ENCODE results near the gene USP34. TPM values are rescaled to one million over a fixed set of nuclear protein-coding genes. Genes with fewer than 3 reads are reported as not detected.

USP34 gene
- total RNA-seq, 1 experiment from 2014 or later: 76.3 TPM

DNA sequence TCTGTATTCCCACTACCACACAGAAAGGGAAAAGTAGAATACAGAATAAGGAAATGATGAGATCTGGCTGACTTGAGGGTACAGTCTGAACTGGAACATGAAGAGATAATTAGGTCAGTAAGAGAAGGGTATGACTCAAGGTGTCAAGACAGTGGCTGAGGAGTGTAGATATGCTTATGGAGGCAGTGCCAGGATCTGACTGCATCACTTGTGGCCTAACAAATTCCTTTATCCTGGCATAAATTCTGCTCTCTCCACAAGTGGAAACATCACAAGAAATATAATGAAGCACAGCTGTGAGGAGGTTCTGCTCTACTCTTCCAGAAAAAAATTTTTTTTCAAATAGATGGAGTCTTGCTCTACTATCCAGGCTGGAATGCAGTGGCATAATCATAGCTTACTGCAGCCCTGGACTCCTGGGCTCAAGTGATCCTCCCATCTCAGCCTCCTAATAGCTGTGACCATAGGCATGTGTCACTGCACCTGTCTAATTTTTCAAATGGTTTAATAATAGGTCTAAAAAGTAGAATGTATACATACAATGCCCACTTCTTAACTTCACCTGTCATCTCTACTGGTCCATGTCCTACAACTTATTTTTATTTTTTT lies 223.6 kb downstream of the USP34 start:
- no peak overlapping the region for H3K9ac ChIP-seq (ENCODE audit: low read length)
- no peaks in the 10 kb centered on the region for H3K4me1 ChIP-seq (ENCODE audit: control insufficient read depth in 1 of 2, insufficient read depth in 2 of 2, low read length in 2 of 2)
- intact Hi-C loops (cut with micrococcal nuclease): no loop called here
- TF ChIP-seq SIN3A (IDR thresholded peaks at IDR 0.05; ENCODE audit: low read depth) (no peak), EZH2phosphoT487 (IDR thresholded peaks at IDR 0.05; ENCODE audit: borderline replicate concordance) (no peak), FOSL1 (IDR thresholded peaks at IDR 0.05; ENCODE audit: low read depth) (no peak), ATF3 (IDR thresholded peaks at IDR 0.05) (no peak), POLR2A (IDR thresholded peaks at IDR 0.05; ENCODE audit: borderline replicate concordance, extremely low read depth, insufficient read depth, insufficient read length) (no peak), TCF7L2 (IDR thresholded peaks at IDR 0.05; ENCODE audit: borderline replicate concordance, extremely low read depth, insufficient read depth, insufficient read length) (no peak)
- no peaks in the 10 kb centered on the region for H3K79me2 ChIP-seq (ENCODE audit: insufficient read depth, low read length)
- H2AFZ ChIP-seq (ENCODE audit: low read depth, low read length, poor library complexity, severe bottlenecking): no peak overlapping the region
- no peak overlapping the region for H3K4me2 ChIP-seq (ENCODE audit: low read length)
- H3K4me3 ChIP-seq (replicated peaks in 1 of 2; ENCODE audit: low read depth in 1 of 2, low read length in 2 of 2): no peak overlapping the region
- H3K9me3 ChIP-seq (ENCODE audit: control insufficient read depth in 1 of 2, insufficient read depth in 1 of 2, low read depth in 1 of 2, low read length in 2 of 2): no peaks in the 10 kb centered on the region
- no peaks in the 10 kb centered on the region for H3K27me3 ChIP-seq (ENCODE audit: insufficient read depth, low read length)
- H3K36me3 ChIP-seq (ENCODE audit: control insufficient read depth in 1 of 2, insufficient read depth in 2 of 2, low read length in 2 of 2): peaks cover 18 to 19% of the 10 kb centered on the region in 2 experiments; a peak in 3 of 4 replicates
- ChIA-PET POLR2A (no interaction called here), CTCF (no interaction called here), RAD21 (ENCODE audit: low non-redundant PET in 1 of 2, low total read pairs in 2 of 2, uncharacterized antibody in 2 of 2, unreplicated experiment in 2 of 2) (no interaction called here)
- no peaks in the 10 kb centered on the region for H3K9me2 ChIP-seq (ENCODE audit: insufficient read depth)
- DNase-seq (ENCODE audit: low read depth, low spot score) (no peak), ATAC-seq (no peak)
- BruUV-seq (replicated peaks): no TSS peak
- no peaks in the 10 kb centered on the region; the same call in 1 of the 2 replicates for H4K20me1 ChIP-seq (ENCODE audit: insufficient read depth)
- H3K27ac ChIP-seq (ENCODE audit: low read depth, low read length): no peak overlapping the region

- Histone ChIP-seq H3K79me2 (ENCODE audit: insufficient read depth, low read length) (no peaks in the 10 kb centered on the region), H3K9me2 (ENCODE audit: insufficient read depth) (no peaks in the 10 kb centered on the region), H3K4me2 (ENCODE audit: low read length) (no peak overlapping the region), H3K36me3 (ENCODE audit: control insufficient read depth in 1 of 2, insufficient read depth in 2 of 2, low read length in 2 of 2) (peaks cover 24 to 26% of the 10 kb centered on the region in 2 experiments), H4K20me1 (ENCODE audit: insufficient read depth) (no peaks in the 10 kb centered on the region; the same call in 1 of the 2 replicates), H3K27ac (ENCODE audit: low read depth, low read length) (no peak overlapping the region), H2AFZ (ENCODE audit: low read depth, low read length, poor library complexity, severe bottlenecking) (no peak overlapping the region), H3K4me1 (ENCODE audit: control insufficient read depth in 1 of 2, insufficient read depth in 2 of 2, low read length in 2 of 2) (no peaks in the 10 kb centered on the region), H3K4me3 (replicated peaks in 1 of 2; ENCODE audit: low read depth in 1 of 2, low read length in 2 of 2) (no peak overlapping the region), H3K9ac (ENCODE audit: low read length) (no peak overlapping the region), H3K27me3 (ENCODE audit: insufficient read depth, low read length) (no peaks in the 10 kb centered on the region), H3K9me3 (ENCODE audit: control insufficient read depth in 1 of 2, insufficient read depth in 1 of 2, low read depth in 1 of 2, low read length in 2 of 2) (no peaks in the 10 kb centered on the region)
- ChIA-PET CTCF (no interaction called here), RAD21 (ENCODE audit: low non-redundant PET in 1 of 2, low total read pairs in 2 of 2, uncharacterized antibody in 2 of 2, unreplicated experiment in 2 of 2) (no interaction called here), POLR2A (no interaction called here)
- ATAC-seq (no peak), DNase-seq (ENCODE audit: low read depth, low spot score) (no peak)
- TF ChIP-seq SP1 (IDR thresholded peaks at IDR 0.05; ENCODE audit: low read depth) (no peak), JUND (IDR thresholded peaks at IDR 0.05) (no peak), FOSL1 (IDR thresholded peaks at IDR 0.05; ENCODE audit: low read depth) (no peak), CEBPB (IDR thresholded peaks at IDR 0.05; ENCODE audit: low read depth) (no peak), EGR1 (IDR thresholded peaks at IDR 0.05; ENCODE audit: low read depth) (no peak), ZFX (IDR thresholded peaks at IDR 0.05) (no peak), RAD21 (IDR thresholded peaks at IDR 0.05; ENCODE audit: low read depth) (no peak), ATF3 (IDR thresholded peaks at IDR 0.05) (no peak)
- intact Hi-C loops (cut with micrococcal nuclease): no loop called here
- BruUV-seq (replicated peaks): no TSS peak
Observed at GRCh38 chr2:61244694-61245093, 226.2 kb downstream of the USP34 start.

Data from HCT116 (cell line).